ENCODE results near the gene RSPH6A.

GRCh38 chr19:45817725-45818301 lies 2.7 kb upstream of the RSPH6A start:
- TF ChIP-seq CHD1 (IDR thresholded peaks at IDR 0.05; ENCODE audit: low read depth, low read length) (no peak), CTCF (conservative IDR thresholded peaks at IDR 0.05; ENCODE audit: low read depth, low read length) (no peak), MAFK (IDR thresholded peaks at IDR 0.05; ENCODE audit: low read depth, low read length) (no peak), NFE2L2 (IDR thresholded peaks at IDR 0.05; ENCODE audit: low read depth, low read length) (no peak), POLR2A (IDR thresholded peaks at IDR 0.05; ENCODE audit: low read depth, low read length) (no peak), RAD21 (IDR thresholded peaks at IDR 0.05; ENCODE audit: low read length) (no peak), CEBPB (IDR thresholded peaks at IDR 0.05; ENCODE audit: low read depth, low read length) (no peak), USF2 (IDR thresholded peaks at IDR 0.05; ENCODE audit: low read depth, low read length) (no peak), BHLHE40 (IDR thresholded peaks at IDR 0.05; ENCODE audit: low read depth, low read length) (no peak), SMC3 (IDR thresholded peaks at IDR 0.05; ENCODE audit: low read depth, low read length) (no peak), ELK1 (IDR thresholded peaks at IDR 0.05; ENCODE audit: borderline replicate concordance, low read depth, low read length) (no peak), RCOR1 (IDR thresholded peaks at IDR 0.05; ENCODE audit: insufficient replicate concordance, low read length) (no peak), MXI1 (IDR thresholded peaks at IDR 0.05; ENCODE audit: borderline replicate concordance, low read depth, low read length) (no peak)

Data from IMR-90 (cell line).